ENCODE results near the gene CIB4.

CIB4 gene

GRCh38 chr2:26639685-26640243 is 1.4 kb downstream of the CIB4 start:
- DNase-seq: no peak

- DNase-seq: no peak
Measured at GRCh38 chr2:26637811-26638310, 3.3 kb downstream of the CIB4 start.

- no peak for DNase-seq
Measured at GRCh38 chr2:26636935-26637334, 4.2 kb downstream of the CIB4 start.

- no peak for DNase-seq
Measured at GRCh38 chr2:26635401-26635800, 5.8 kb downstream of the CIB4 start.

- DNase-seq: no peak
Measured at GRCh38 chr2:26634636-26635230, 6.4 kb downstream of the CIB4 start.

- no peak for DNase-seq
Measured at GRCh38 chr2:26633993-26634595, 7.1 kb downstream of the CIB4 start.

GRCh38 chr2:26633351-26633945 is 7.7 kb downstream of the CIB4 start:
- DNase-seq: no peak

- no peak for DNase-seq
Measured at GRCh38 chr2:26632624-26633185, 8.5 kb downstream of the CIB4 start.

GRCh38 chr2:26631401-26632170 is 9.6 kb downstream of the CIB4 start:
- DNase-seq: no peak

GRCh38 chr2:26630669-26631360 is 10.4 kb downstream of the CIB4 start:
- no peak for DNase-seq

- DNase-seq: no peak
Measured at GRCh38 chr2:26630235-26630634, 10.9 kb downstream of the CIB4 start.

GRCh38 chr2:26629751-26630150 is 11.4 kb downstream of the CIB4 start:
- DNase-seq: no peak

- no peak for DNase-seq
Measured at GRCh38 chr2:26629346-26629630, 11.9 kb downstream of the CIB4 start.

- DNase-seq: no peak
Measured at GRCh38 chr2:26628561-26629345, 12.4 kb downstream of the CIB4 start.

- DNase-seq: no peak
Measured at GRCh38 chr2:26627350-26628105, 13.6 kb downstream of the CIB4 start.

GRCh38 chr2:26626606-26627005 is 14.6 kb downstream of the CIB4 start:
- DNase-seq: no peak

GRCh38 chr2:26623541-26624495 is 17.3 kb downstream of the CIB4 start:
- no peak for DNase-seq

- no peak for DNase-seq
Measured at GRCh38 chr2:26621469-26622199, 19.5 kb downstream of the CIB4 start.

- no peak for DNase-seq
Measured at GRCh38 chr2:26620031-26620605, 21.0 kb downstream of the CIB4 start.

Measured in stimulated activated CD4-positive, alpha-beta T cell treated with anti-CD3 and anti-CD28 coated beads, Interleukin-4, amount 100 ng/mL, for 24 hours (primary cell).